WTC11 (cell line): ENCODE data around the gene CENPU. TPM values are rescaled to one million over a fixed set of nuclear protein-coding genes. Genes with fewer than 3 reads are reported as not detected.

Source experiments
- CREB1 ChIP-seq: sonication (generic); formaldehyde crosslinking; IDR thresholded peaks from 2 replicates; pipeline ENCODE4 v1.8.0; 2023; ENCODE audit warnings: mild to moderate bottlenecking, missing genetic modification reagents
- EMX1 ChIP-seq: fragments of 250-450 bp; sonication (Bioruptor Pico); IDR thresholded peaks from 2 replicates; pipeline ENCODE4 v1.8.0; 2021; ENCODE audit warnings: mild to moderate bottlenecking
- ETV6 ChIP-seq: sonication (generic); formaldehyde crosslinking; IDR thresholded peaks from 2 replicates; pipeline ENCODE4 v1.8.1; 2022; ENCODE audit warnings: mild to moderate bottlenecking, missing genetic modification reagents
- FOXJ3 ChIP-seq: sonication (generic); formaldehyde crosslinking; IDR thresholded peaks from 2 replicates; pipeline ENCODE4 v1.9.0; 2021; ENCODE audit warnings: missing genetic modification reagents, mild to moderate bottlenecking, borderline replicate concordance
- FOXP1 ChIP-seq: sonication (generic); formaldehyde crosslinking; IDR thresholded peaks from 2 replicates; pipeline ENCODE4 v1.8.0; 2022; ENCODE audit warnings: missing genetic modification reagents, mild to moderate bottlenecking, moderate library complexity, borderline replicate concordance
- HMGA2 ChIP-seq: fragments of 250-450 bp; sonication (Bioruptor Pico); IDR thresholded peaks from 2 replicates; pipeline ENCODE4 v1.4.0; 2021; ENCODE audit warnings: mild to moderate bottlenecking, moderate library complexity
- JAZF1 ChIP-seq: fragments of 250-450 bp; sonication (Bioruptor Pico); IDR thresholded peaks from 2 replicates; pipeline ENCODE4 v1.9.0; 2021; ENCODE audit warnings: moderate library complexity, mild to moderate bottlenecking, inconsistent platforms
- KAT7 ChIP-seq: sonication (generic); formaldehyde crosslinking; IDR thresholded peaks from 2 replicates; pipeline ENCODE4 v1.8.1; 2023; ENCODE audit warnings: missing genetic modification reagents, mild to moderate bottlenecking, borderline replicate concordance
- NR3C1 ChIP-seq: sonication (generic); formaldehyde crosslinking; conservative IDR thresholded peaks from 2 replicates; pipeline ENCODE4 v1.8.1; 2023; ENCODE audit warnings: low read depth, mild to moderate bottlenecking, missing genetic modification reagents
- OVOL2 ChIP-seq: fragments of 250-450 bp; sonication (Bioruptor Pico); IDR thresholded peaks from 2 replicates; pipeline ENCODE4 v1.9.0; 2021; ENCODE audit warnings: mild to moderate bottlenecking, borderline replicate concordance
- RELA ChIP-seq: sonication (generic); formaldehyde crosslinking; IDR thresholded peaks from 2 replicates; pipeline ENCODE4 v1.8.1; 2022; ENCODE audit warnings: missing genetic modification reagents, mild to moderate bottlenecking, borderline replicate concordance
- RORB ChIP-seq: fragments of 250-450 bp; sonication (Bioruptor Pico); IDR thresholded peaks from 2 replicates; pipeline ENCODE4 v1.9.0; 2021; ENCODE audit warnings: mild to moderate bottlenecking
- SP1 ChIP-seq: sonication (generic); formaldehyde crosslinking; conservative IDR thresholded peaks from 2 replicates; pipeline ENCODE4 v1.8.1; 2022; ENCODE audit warnings: missing genetic modification reagents
- TCF7 ChIP-seq: sonication (generic); formaldehyde crosslinking; IDR thresholded peaks from 2 replicates; pipeline ENCODE4 v1.8.0; 2022; ENCODE audit warnings: mild to moderate bottlenecking, low read depth, missing genetic modification reagents, moderate library complexity
- TEAD4 ChIP-seq: sonication (generic); formaldehyde crosslinking; IDR thresholded peaks from 2 replicates; pipeline ENCODE4 v1.8.0; 2022; ENCODE audit warnings: mild to moderate bottlenecking, missing genetic modification reagents
- TP53 ChIP-seq: sonication (generic); formaldehyde crosslinking; IDR thresholded peaks from 2 replicates; pipeline ENCODE4 v1.8.1; 2023; ENCODE audit warnings: mild to moderate bottlenecking, missing genetic modification reagents
- ZNF121 ChIP-seq: sonication (generic); formaldehyde crosslinking; IDR thresholded peaks from 2 replicates; pipeline ENCODE4 v1.8.0; 2023; ENCODE audit warnings: missing genetic modification reagents
- ZNF138 ChIP-seq: sonication (generic); formaldehyde crosslinking; conservative IDR thresholded peaks from 2 replicates; pipeline ENCODE4 v1.8.1; 2022; ENCODE audit warnings: mild to moderate bottlenecking, moderate library complexity, missing genetic modification reagents
- ZNF263 ChIP-seq: sonication (generic); formaldehyde crosslinking; IDR thresholded peaks from 2 replicates; pipeline ENCODE4 v1.8.1; 2022; ENCODE audit warnings: low read depth, mild to moderate bottlenecking, moderate library complexity, missing genetic modification reagents
- ZNF423 ChIP-seq: fragments of 250-450 bp; sonication (Bioruptor Pico); IDR thresholded peaks from 2 replicates; pipeline ENCODE4 v2.1.2; 2022; ENCODE audit warnings: mild to moderate bottlenecking, moderate library complexity
- total RNA-seq: library from RNA; stranded (reverse); gene quantifications from 3 replicates; pipeline ENCODE4 v1.2.3, GENCODE V29; 2021
- TF ChIP-seq, protein P1 (sequence below): sonication (generic); formaldehyde crosslinking; IDR thresholded peaks from 2 replicates; pipeline ENCODE4 v1.8.1; 2022; ENCODE audit warnings: low read depth, mild to moderate bottlenecking, moderate library complexity, missing genetic modification reagents, borderline replicate concordance
- TF ChIP-seq, protein P2 (sequence below): sonication (generic); formaldehyde crosslinking; IDR thresholded peaks from 2 replicates; pipeline ENCODE4 v1.8.1; 2022; ENCODE audit warnings: mild to moderate bottlenecking, moderate library complexity, missing genetic modification reagents
- TF ChIP-seq, protein P3 (sequence below): sonication (generic); formaldehyde crosslinking; IDR thresholded peaks from 2 replicates; pipeline ENCODE4 v1.8.0; 2022; ENCODE audit warnings: mild to moderate bottlenecking, missing genetic modification reagents
- TF ChIP-seq, protein P4 (sequence below): sonication (generic); formaldehyde crosslinking; conservative IDR thresholded peaks from 2 replicates; pipeline ENCODE4 v1.8.1; 2022; ENCODE audit warnings: mild to moderate bottlenecking, missing genetic modification reagents
- TF ChIP-seq, protein P5 (sequence below): fragments of 250-450 bp; sonication (Bioruptor Pico); IDR thresholded peaks from 2 replicates; pipeline ENCODE4 v1.9.0; 2021; ENCODE audit warnings: mild to moderate bottlenecking
- TF ChIP-seq, protein P6 (sequence below): sonication (generic); formaldehyde crosslinking; IDR thresholded peaks from 2 replicates; pipeline ENCODE4 v1.8.0; 2022; ENCODE audit warnings: mild to moderate bottlenecking, missing genetic modification reagents
- TF ChIP-seq, protein P7 (sequence below): fragments of 250-450 bp; sonication (Bioruptor Pico); IDR thresholded peaks from 2 replicates; pipeline ENCODE4 v2.1.2; 2022; ENCODE audit warnings: mild to moderate bottlenecking, moderate library complexity

Gene CENPU
- total RNA-seq, 1 experiment from 2014 or later = 60.5 TPM

DNA sequence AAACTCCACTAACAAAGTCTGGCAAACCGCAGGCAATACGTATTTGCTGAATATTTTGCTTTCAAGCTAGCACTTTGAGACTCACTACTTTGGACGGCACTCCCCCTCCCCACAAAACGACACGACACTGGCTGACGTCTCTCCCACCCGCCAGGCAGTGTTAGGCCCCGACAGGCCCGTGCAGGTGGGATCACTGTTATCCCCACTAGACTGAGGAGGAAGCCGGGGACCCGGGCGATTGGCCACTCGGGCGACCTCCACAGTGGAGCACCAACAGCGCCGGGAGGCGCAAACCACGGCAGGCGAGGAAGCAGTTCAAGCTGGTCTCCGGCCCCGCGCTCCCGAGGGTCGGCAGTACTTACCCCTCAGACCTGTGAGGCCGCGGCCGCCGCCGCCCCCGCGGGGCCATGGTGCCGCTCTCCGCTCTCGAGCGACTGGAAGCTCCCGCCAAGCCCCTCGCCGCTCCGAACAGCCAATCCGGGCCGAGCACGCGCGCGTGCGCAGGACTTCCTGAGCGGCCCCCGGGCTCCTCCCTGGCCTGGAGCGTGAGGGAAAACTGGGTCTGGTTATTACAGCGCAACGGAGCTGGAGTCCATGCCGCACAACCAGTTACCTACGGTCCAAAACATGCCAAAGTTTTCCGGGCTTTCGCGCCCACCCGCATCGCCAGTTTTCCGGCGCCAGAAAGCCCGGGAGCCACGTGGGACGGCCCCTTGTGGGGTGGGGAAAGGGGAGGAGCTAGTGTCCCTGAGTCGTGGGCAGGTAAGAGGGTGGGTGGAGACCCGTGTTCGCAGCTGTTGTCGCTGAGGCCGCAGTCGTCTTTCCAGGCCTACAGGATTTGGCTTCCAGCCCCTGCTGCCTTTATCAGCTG lies at the start of gene CENPU (continued):
- TF ChIP-seq, protein P1, sequence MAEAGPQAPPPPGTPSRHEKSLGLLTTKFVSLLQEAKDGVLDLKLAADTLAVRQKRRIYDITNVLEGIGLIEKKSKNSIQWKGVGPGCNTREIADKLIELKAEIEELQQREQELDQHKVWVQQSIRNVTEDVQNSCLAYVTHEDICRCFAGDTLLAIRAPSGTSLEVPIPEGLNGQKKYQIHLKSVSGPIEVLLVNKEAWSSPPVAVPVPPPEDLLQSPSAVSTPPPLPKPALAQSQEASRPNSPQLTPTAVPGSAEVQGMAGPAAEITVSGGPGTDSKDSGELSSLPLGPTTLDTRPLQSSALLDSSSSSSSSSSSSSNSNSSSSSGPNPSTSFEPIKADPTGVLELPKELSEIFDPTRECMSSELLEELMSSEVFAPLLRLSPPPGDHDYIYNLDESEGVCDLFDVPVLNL (CRISPR knock-in tag) = peak; percentile 94
- TF ChIP-seq NR3C1 (CRISPR knock-in tag) (no peak), ZNF121 (CRISPR knock-in tag) (no peak), TP53 (CRISPR knock-in tag) (peak; percentile 79; the same call in 1 of the 2 replicates), SP1 (peak; percentile 98), RORB (CRISPR knock-in tag) (no peak), TCF7 (no peak), ZNF138 (CRISPR knock-in tag) (no peak), FOXP1 (CRISPR knock-in tag) (peak; percentile 87; the same call in 1 of the 2 replicates), ZNF263 (CRISPR knock-in tag) (no peak), JAZF1 (CRISPR knock-in tag) (no peak), OVOL2 (CRISPR knock-in tag) (no peak), HMGA2 (CRISPR knock-in tag) (no peak; the same call in 1 of the 2 replicates), KAT7 (peak; percentile 20; the same call in 1 of the 2 replicates), ETV6 (CRISPR knock-in tag) (peak; percentile 96), FOXJ3 (CRISPR knock-in tag) (no peak), CREB1 (CRISPR knock-in tag) (peak; percentile 88; the same call in 1 of the 2 replicates), ZNF423 (CRISPR knock-in tag) (peak; percentile 48; the same call in 1 of the 2 replicates), RELA (CRISPR knock-in tag) (no peak), EMX1 (CRISPR knock-in tag) (no peak), TEAD4 (peak; percentile 86; the same call in 1 of the 2 replicates)
- TF ChIP-seq, protein P2, sequence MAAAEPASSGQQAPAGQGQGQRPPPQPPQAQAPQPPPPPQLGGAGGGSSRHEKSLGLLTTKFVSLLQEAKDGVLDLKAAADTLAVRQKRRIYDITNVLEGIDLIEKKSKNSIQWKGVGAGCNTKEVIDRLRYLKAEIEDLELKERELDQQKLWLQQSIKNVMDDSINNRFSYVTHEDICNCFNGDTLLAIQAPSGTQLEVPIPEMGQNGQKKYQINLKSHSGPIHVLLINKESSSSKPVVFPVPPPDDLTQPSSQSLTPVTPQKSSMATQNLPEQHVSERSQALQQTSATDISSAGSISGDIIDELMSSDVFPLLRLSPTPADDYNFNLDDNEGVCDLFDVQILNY = peak; percentile 91
- TF ChIP-seq, protein P3, sequence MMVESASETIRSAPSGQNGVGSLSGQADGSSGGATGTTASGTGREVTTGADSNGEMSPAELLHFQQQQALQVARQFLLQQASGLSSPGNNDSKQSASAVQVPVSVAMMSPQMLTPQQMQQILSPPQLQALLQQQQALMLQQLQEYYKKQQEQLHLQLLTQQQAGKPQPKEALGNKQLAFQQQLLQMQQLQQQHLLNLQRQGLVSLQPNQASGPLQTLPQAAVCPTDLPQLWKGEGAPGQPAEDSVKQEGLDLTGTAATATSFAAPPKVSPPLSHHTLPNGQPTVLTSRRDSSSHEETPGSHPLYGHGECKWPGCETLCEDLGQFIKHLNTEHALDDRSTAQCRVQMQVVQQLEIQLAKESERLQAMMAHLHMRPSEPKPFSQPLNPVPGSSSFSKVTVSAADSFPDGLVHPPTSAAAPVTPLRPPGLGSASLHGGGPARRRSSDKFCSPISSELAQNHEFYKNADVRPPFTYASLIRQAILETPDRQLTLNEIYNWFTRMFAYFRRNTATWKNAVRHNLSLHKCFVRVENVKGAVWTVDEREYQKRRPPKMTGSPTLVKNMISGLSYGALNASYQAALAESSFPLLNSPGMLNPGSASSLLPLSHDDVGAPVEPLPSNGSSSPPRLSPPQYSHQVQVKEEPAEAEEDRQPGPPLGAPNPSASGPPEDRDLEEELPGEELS (CRISPR knock-in tag) = peak; percentile 95
- TF ChIP-seq, protein P4, sequence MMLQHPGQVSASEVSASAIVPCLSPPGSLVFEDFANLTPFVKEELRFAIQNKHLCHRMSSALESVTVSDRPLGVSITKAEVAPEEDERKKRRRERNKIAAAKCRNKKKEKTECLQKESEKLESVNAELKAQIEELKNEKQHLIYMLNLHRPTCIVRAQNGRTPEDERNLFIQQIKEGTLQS = no peak
- TF ChIP-seq, protein P5, sequence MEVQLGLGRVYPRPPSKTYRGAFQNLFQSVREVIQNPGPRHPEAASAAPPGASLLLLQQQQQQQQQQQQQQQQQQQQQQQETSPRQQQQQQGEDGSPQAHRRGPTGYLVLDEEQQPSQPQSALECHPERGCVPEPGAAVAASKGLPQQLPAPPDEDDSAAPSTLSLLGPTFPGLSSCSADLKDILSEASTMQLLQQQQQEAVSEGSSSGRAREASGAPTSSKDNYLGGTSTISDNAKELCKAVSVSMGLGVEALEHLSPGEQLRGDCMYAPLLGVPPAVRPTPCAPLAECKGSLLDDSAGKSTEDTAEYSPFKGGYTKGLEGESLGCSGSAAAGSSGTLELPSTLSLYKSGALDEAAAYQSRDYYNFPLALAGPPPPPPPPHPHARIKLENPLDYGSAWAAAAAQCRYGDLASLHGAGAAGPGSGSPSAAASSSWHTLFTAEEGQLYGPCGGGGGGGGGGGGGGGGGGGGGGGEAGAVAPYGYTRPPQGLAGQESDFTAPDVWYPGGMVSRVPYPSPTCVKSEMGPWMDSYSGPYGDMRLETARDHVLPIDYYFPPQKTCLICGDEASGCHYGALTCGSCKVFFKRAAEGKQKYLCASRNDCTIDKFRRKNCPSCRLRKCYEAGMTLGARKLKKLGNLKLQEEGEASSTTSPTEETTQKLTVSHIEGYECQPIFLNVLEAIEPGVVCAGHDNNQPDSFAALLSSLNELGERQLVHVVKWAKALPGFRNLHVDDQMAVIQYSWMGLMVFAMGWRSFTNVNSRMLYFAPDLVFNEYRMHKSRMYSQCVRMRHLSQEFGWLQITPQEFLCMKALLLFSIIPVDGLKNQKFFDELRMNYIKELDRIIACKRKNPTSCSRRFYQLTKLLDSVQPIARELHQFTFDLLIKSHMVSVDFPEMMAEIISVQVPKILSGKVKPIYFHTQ (CRISPR knock-in tag) = no peak
- TF ChIP-seq, protein P6, sequence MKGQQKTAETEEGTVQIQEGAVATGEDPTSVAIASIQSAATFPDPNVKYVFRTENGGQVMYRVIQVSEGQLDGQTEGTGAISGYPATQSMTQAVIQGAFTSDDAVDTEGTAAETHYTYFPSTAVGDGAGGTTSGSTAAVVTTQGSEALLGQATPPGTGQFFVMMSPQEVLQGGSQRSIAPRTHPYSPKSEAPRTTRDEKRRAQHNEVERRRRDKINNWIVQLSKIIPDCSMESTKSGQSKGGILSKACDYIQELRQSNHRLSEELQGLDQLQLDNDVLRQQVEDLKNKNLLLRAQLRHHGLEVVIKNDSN (CRISPR knock-in tag) = peak; percentile 89
- TF ChIP-seq, protein P7, sequence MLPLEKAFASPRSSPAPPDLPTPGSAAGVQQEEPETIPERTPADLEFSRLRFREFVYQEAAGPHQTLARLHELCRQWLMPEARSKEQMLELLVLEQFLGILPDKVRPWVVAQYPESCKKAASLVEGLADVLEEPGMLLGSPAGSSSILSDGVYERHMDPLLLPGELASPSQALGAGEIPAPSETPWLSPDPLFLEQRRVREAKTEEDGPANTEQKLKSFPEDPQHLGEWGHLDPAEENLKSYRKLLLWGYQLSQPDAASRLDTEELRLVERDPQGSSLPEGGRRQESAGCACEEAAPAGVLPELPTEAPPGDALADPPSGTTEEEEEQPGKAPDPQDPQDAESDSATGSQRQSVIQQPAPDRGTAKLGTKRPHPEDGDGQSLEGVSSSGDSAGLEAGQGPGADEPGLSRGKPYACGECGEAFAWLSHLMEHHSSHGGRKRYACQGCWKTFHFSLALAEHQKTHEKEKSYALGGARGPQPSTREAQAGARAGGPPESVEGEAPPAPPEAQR (CRISPR knock-in tag) = no peak
